ENCODE results near the gene TAL1.

Gene TAL1

DNA sequence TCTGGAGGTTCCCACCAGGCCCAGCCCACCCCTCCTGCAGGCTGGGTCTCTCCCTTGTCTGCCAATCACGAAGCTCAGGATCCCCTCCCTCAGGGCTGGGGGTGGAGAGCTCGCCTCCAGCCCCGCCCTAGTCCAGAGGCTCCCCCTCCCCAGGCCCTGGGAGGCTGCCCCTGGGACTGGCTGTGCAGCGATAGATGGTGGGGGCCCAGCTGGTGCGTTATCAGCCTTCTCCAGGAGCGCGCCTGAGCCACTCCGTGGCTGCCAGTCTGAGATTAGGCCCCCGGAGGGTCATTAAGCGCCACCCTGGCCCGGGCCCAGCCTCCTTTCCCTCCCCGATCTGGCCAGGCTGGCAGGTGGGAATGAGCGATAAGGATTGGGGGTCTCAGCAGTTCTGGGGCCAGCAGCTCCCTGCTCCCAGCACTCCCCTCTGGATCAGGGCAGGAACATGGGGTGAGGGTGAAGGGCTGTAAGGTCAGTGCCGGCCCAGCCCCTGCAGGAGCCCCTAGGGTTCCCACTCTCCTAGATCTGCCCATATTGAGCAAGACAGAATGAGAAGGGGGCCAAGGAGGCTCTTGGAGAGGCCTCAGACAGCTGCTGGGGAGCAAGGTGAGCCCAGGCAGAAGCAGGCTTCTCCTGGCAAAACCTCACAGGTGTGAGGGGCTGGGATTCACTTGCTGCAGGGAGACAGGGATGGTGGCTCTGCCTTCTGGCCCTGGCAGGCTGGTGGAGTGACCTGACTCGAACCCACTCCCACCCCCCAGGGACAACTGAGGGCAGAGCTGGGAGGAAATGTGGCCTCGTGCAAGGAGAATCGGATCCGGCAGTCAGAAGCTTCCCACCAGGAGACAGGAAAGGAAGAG, 50.7 kb downstream of the TAL1 start:
- in situ Hi-C loops (cut with HindIII; ENCODE audit: low pct_ligation_motif_present, low sequenced_read_pairs), result no loop called here
- no peak for TF ChIP-seq CTCF (IDR thresholded peaks at IDR 0.05; ENCODE audit: low read depth, low read length, missing control alignments)
- Histone ChIP-seq H3K27me3 (replicated peaks) (no peaks in the 10 kb centered on the region), H3K4me3 (ENCODE audit: low read depth, low read length) (no peak overlapping the region), H3K27ac (no peak overlapping the region), H3K36me3 (replicated peaks) (no peaks in the 10 kb centered on the region)
- DNase-seq, result no peak

DNA sequence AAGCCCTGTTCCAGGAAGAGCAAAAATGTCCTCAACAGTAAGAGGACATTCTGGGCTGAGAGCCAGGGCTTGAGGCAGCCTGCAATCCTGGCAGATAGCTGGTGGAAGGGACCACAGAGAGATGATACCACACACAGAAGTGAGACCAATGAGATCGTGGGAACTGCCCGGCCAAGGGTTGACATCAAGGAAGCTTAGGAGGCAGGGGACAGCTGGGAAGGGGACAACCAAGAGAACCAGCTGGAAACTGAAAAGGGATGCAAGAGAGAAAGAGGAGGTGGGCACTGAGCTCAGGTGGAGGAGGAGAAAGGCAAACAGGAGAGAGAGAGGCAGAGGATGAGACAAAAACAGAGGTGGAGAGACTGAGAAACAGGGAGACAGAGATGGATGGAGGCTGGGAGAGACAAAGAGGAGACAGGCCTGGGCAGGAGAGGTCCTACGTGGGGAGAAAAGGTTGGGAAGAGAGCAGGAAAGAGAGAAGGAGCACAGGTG, 51.4 kb downstream of the TAL1 start:
- DNase-seq, result no peak
- H3K36me3 ChIP-seq (replicated peaks), result no peaks in the 10 kb centered on the region
- in situ Hi-C loops (cut with HindIII; ENCODE audit: low pct_ligation_motif_present, low sequenced_read_pairs), result no loop called here
- no peak for TF ChIP-seq CTCF (IDR thresholded peaks at IDR 0.05; ENCODE audit: low read depth, low read length, missing control alignments)
- H3K4me3 ChIP-seq (ENCODE audit: low read depth, low read length), result no peak overlapping the region
- no peaks in the 10 kb centered on the region for H3K27me3 ChIP-seq (replicated peaks)
- no peak overlapping the region for H3K27ac ChIP-seq

DNA sequence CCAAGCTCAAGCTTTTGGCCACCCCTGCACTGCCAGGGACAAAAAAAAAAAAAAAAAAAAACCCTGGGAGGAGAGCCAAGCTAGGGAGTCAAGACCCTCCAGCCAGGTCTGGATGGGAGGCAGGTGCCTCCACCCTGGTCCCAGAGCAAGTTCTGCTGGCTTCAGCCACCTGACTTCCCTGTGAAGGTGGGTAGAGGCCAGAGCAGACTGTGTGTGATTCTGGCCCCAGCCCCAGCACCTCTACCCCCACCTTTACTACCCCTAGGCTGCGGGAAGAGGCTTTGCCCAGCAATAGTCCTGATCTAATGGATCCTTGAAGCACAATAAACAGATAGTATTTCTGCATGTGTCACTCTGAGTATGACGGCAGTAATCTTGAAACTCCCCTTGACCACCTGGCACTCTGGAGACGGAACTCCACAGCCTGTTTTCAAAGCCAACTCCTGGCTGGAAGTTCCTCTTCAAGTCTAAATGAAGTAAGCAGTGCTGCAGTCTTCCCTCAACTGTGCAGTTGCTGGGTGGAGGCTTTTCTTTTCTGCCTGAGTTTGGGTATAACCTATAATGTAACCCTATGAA, 51.9 kb downstream of the TAL1 start:
- DNase-seq, result no peak
- Histone ChIP-seq H3K27ac (no peak overlapping the region), H3K4me3 (ENCODE audit: low read depth, low read length) (no peak overlapping the region)

DNA sequence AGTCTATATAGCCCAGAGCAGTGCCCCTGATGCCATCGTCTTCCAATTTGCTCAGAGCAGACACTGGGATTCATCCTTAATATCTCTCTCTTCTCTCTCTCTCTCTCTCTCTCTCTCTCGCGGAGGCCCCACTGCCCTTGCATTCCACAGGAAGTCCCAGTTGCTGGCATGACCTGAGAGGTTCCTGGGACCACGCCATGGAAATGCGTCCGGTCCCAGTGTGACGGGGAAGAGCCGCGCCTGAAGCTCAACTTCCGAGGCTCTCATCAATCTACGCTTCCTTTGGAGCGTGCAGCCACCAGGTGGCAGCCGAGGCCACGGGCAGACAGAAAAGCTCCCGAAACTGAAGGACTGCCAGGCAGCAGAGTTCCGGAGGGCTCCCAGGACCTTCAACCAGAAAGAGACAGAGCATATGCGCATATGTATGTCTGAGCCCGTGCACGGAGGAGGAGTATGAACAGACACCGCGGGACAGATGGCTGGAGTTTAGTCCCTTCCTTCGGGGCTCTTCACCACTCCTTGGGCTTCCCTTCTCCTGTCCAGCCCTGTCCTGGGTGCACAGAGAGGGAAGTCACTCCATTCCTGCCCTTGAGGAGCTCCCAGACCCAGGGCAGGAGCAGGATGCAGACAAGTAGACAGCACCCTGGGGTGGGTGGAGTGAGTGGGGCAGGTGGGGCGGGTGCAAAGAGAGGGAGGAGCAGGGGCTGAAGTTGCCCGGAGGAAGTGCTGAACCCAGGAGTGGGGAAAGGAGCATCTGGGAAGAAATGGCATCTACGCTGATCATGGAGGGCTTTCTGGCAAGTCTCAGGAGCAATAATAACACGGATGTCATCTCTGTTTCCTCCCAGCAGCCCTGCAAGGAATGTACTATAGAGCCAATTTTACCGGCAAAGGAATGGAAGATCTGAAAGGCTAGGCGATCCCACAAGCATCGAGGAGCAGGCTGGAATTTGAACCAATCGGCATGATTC, 52.7 kb downstream of the TAL1 start:
- no peaks in the 10 kb centered on the region for H3K36me3 ChIP-seq (replicated peaks)
- H3K4me3 ChIP-seq (ENCODE audit: low read depth, low read length), result peak overlapping the region; percentile 49
- in situ Hi-C loops (cut with HindIII; ENCODE audit: low pct_ligation_motif_present, low sequenced_read_pairs), result no loop called here
- DNase-seq, result peak; percentile 92
- peak; percentile 97 for TF ChIP-seq CTCF (IDR thresholded peaks at IDR 0.05; ENCODE audit: low read depth, low read length, missing control alignments)
- no peaks in the 10 kb centered on the region for H3K27me3 ChIP-seq (replicated peaks)
- H3K27ac ChIP-seq, result no peak overlapping the region

More for the DNA sequence above, 51.9 kb downstream of the TAL1 start:
- TF ChIP-seq CTCF (IDR thresholded peaks at IDR 0.05; ENCODE audit: low read depth, low read length, missing control alignments), result no peak
- Histone ChIP-seq H3K27me3 (replicated peaks) (no peaks in the 10 kb centered on the region), H3K36me3 (replicated peaks) (no peaks in the 10 kb centered on the region)
- in situ Hi-C loops (cut with HindIII; ENCODE audit: low pct_ligation_motif_present, low sequenced_read_pairs), result no loop called here

- H3K27ac ChIP-seq, result no peak overlapping the region
- TF ChIP-seq CTCF (IDR thresholded peaks at IDR 0.05; ENCODE audit: low read depth, low read length, missing control alignments), result no peak
- in situ Hi-C loops (cut with HindIII; ENCODE audit: low pct_ligation_motif_present, low sequenced_read_pairs), result no loop called here
- H3K36me3 ChIP-seq (replicated peaks), result no peaks in the 10 kb centered on the region
- DNase-seq, result no peak
- no peaks in the 10 kb centered on the region for H3K27me3 ChIP-seq (replicated peaks)
- H3K4me3 ChIP-seq (ENCODE audit: low read depth, low read length), result peak overlapping the region; percentile 49
Observed at GRCh38 chr1:47178654-47179016, 53.4 kb downstream of the TAL1 start.
